Measurements from ENCODE around the gene GJB4.
"Not testable (repeated sequence)": the region's sequence is repeated elsewhere in the genome, so short reads cannot be mapped to it uniquely, and the experiment has no call there.

DNA sequence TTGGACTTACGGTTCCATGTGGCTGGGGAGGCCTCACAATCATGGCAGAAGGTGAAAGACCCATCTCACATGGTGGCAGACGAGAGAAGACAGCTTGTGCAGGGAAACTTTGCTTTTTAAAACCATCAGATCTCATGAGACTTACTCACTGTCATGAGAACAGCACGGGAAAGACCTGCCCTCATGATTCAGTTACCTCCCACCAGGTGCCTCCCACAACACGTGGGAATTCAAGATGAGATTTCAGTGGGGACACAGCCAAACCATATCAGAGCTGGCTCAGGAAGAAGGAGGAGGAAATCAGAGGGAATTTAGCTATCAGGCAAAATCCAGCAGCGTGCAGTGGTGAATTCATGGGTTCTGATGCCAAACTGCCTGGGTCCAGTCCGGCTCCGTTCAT, 26.7 kb upstream of the GJB4 start:
- TF ChIP-seq, protein P1, sequence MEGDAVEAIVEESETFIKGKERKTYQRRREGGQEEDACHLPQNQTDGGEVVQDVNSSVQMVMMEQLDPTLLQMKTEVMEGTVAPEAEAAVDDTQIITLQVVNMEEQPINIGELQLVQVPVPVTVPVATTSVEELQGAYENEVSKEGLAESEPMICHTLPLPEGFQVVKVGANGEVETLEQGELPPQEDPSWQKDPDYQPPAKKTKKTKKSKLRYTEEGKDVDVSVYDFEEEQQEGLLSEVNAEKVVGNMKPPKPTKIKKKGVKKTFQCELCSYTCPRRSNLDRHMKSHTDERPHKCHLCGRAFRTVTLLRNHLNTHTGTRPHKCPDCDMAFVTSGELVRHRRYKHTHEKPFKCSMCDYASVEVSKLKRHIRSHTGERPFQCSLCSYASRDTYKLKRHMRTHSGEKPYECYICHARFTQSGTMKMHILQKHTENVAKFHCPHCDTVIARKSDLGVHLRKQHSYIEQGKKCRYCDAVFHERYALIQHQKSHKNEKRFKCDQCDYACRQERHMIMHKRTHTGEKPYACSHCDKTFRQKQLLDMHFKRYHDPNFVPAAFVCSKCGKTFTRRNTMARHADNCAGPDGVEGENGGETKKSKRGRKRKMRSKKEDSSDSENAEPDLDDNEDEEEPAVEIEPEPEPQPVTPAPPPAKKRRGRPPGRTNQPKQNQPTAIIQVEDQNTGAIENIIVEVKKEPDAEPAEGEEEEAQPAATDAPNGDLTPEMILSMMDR (IDR thresholded peaks at IDR 0.05; ENCODE audit: poor library complexity, severe bottlenecking): not testable (repeated sequence)
- TF ChIP-seq EP300 (conservative IDR thresholded peaks at IDR 0.05; ENCODE audit: poor library complexity, severe bottlenecking); EZH2 (IDR thresholded peaks at IDR 0.05; ENCODE audit: borderline replicate concordance, insufficient read depth, low read length, poor library complexity, severe bottlenecking): not testable (repeated sequence)
